AG04449 (cell line): ENCODE measurements around the gene SPINT2.
"Not testable (repeated sequence)": the region's sequence is repeated elsewhere in the genome, so short reads cannot be mapped to it uniquely, and the experiment has no call there.

Experiments
- CTCF ChIA-PET: fragments of 350-600 bp; formaldehyde crosslinking; extraction: SDS; loops from one replicate; lab custom pipeline; 2021; ENCODE audit warnings: antibody characterized with exemption; lab: Yijun Ruan, JAX
- POLR2A ChIA-PET: fragments of 400-600, 350-600 bp; formaldehyde crosslinking; extraction: SDS; loops from one replicate; lab custom pipeline; 2020; ENCODE audit warnings: antibody characterized with exemption, inconsistent platforms; lab: Yijun Ruan, JAX
- DNase-seq: peaks from one replicate; pipeline ENCODE4 v3.0.0-alpha.2; 2010; ENCODE audit warnings: low read depth, low spot score
- H3K4me3 ChIP-seq: 2 replicates; pipeline ENCODE4 v1.5.1; 2011; ENCODE audit warnings: low read depth, mild to moderate bottlenecking, control low read depth, low read length
- CTCF ChIP-seq: IDR thresholded peaks from one replicate; pipeline ENCODE4 v1.5.1; 2011; ENCODE audit warnings: mild to moderate bottlenecking, moderate library complexity, low read length, control low read depth, inconsistent platforms; ENCODE audit not compliant: insufficient read depth; ENCODE audit errors: missing control alignments

Gene SPINT2

DNA sequence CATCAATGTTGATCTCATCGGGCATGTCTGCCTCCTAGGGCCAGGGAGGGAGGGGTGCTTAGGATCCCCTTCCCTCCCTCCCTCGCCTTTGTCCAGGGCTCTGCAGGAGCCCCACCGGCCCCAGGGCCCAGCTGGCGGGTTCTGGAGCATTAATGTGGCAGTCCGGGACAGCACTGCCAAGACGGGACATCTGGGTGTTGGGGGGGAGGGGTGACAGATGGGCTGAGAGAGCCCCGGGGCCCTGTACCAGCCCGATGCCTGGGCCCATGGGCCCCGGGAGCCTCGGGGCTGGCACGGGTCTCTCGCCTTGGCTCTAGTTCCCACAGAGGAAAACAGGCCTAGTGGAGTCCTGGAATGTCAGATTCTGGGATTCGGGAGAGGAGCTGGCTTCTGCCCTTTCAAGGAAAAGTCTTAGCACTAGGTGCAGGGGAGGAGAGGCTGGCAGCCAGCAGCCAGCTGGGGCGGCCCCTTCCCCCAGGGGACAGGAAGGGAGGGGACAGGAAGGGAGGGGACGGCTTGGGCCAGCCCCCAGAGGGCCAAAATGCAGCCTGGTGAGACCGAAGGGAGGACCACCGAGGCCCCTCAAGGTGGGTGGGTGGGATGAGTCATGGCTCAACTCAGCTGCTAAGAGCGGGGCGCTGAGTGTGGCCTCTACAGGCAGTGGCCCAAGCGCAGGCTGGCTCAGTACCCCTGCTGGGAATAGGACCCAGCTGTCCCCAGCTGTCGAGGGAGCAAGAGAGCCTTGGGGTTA is 11.3 kb upstream of the SPINT2 start:
- H3K4me3 ChIP-seq = no peak overlapping the region
- CTCF ChIA-PET = interaction anchor here (1.3 to 5.8 kb wide), 4 partner anchors 8 to 19 kb away, joined by 3 to 47 read pairs (median 12); no protein-coding TSS in a partner anchor
- POLR2A ChIA-PET = interaction anchor here (1.8 kb wide), 1 partner anchor 67 kb away, joined by 8 read pairs; the partner anchor contains the start of gene KCNK6
- DNase-seq = no peak
- no peak for TF ChIP-seq CTCF

- H3K4me3 ChIP-seq = no peak overlapping the region
- no peak for DNase-seq
- ChIA-PET POLR2A (no interaction called here), CTCF (interaction anchor here (1.3 to 5.8 kb wide), 3 partner anchors 9 to 20 kb away, joined by 3 to 47 read pairs (median 16); no protein-coding TSS in a partner anchor)
- TF ChIP-seq CTCF = no peak
Observed at GRCh38 chr19:38253788-38254187, 10.6 kb upstream of the SPINT2 start.

DNA sequence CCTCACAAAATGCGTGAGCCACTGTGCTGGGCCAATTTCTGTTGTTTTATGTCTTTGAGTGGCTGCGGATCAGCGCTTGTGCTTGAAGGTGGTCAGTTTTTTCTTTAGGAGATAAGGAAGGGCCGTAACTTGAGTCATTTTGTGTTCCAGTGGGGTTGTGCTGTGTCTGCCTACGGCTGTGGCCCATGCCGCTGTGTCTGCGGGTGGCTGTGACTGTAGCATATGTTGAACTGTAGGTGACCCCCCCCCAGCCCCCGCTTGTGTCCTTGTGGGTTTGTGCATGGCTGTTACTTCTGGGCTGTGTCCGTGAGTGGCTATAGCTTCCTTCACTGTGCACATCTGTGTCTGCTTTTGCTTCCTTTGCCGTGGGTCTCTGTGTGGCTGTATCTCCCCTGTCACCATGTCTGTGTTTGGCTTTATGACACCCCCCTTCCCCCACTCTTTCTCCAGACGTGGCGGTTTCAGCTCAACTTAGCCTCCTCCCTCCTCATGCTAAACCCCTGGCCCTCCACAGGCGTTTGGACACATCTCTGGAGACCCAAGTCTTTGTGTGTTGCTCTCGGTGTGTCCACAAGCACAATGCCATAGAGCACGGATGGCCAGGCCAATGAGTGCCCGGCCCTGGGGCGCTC is 8.9 kb upstream of the SPINT2 start:
- peak overlapping the region; percentile 49 for H3K4me3 ChIP-seq
- no peak for TF ChIP-seq CTCF
- ChIA-PET POLR2A (interaction anchor here (1.0 to 1.6 kb wide), 2 partner anchors 10 to 119 kb away, joined by 3 to 4 read pairs; partner anchors contain the start of gene PSMD8), CTCF (interaction anchor here (0.9 to 5.8 kb wide), 4 partner anchors 10 to 119 kb away, joined by 3 to 47 read pairs (median 6); partner anchors contain the start of genes CATSPERG and PSMD8)
- DNase-seq = no peak

DNA sequence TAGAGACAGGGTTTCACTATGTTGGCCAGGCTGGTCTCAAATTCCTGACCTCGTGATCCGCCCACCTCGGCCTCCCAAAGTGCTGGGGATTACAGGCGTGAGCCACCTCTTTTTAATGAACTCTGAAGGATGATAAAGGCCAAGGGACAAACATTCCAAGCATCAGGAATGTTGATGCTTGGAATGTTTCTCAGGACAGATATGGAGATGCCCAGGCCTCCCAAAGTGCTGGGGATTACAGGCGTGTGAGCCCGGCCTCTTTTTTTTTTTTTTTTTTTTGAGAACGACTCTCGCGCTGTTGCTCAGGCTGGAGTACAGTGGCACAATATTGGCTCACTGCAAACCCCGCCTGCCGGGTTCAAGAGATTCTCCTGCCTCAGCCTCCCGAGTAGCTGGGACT is 2.4 kb upstream of the SPINT2 start:
- POLR2A ChIA-PET, DNase-seq, H3K4me3 ChIP-seq, CTCF ChIA-PET: not testable (repeated sequence)

DNA sequence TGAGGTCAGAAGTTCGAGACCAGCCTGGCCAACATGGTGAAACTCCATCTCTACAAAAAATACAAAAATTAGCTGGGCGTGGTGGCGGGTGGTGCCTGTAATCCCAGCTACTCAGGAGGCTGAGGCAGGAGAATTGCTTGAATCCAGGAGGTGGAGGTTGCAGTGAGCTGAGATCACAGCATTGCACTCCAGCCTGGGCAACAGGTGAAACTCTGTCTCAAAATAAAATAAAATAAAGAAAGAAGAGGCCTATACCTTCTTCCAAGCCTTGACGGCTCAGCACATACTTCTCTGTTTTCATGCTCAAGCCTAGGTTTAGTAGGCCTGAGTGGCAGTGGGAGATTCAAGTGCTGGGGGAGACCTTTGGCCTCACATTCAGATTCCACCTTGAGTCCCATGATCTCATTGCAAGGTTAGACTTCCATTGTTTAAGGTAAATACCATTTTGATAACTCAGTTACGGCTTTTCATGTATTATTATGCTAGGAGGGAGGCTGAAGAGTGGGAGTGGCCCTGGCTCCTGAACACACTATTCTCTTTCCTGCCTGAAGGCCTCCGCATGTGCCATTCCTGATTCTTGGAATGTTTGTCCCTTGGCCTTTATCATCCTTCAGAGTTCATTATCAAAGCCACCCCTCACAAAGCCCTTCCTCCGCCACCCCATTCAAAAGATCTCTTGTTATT is 1.6 kb upstream of the SPINT2 start:
- ChIA-PET CTCF (interaction anchor here (0.6 to 1.5 kb wide), 3 partner anchors 11 to 29 kb away, joined by 3 to 6 read pairs (median 3); no protein-coding TSS in a partner anchor), POLR2A (no interaction called here)
- no peak overlapping the region for H3K4me3 ChIP-seq
- DNase-seq = no peak
- TF ChIP-seq CTCF = no peak

- POLR2A ChIA-PET = no interaction called here
- peak overlapping the region; percentile 52 for H3K4me3 ChIP-seq
- no peak for DNase-seq
- no peak for TF ChIP-seq CTCF
- CTCF ChIA-PET = interaction anchor here (0.6 to 1.5 kb wide), 6 partner anchors 9 to 30 kb away, joined by 3 to 6 read pairs (median 3); no protein-coding TSS in a partner anchor
Observed at GRCh38 chr19:38263689-38264485, 486 bp upstream of the SPINT2 start.
